Measurements from ENCODE around the gene GOLGA8J. TPM values are rescaled to one million over a fixed set of nuclear protein-coding genes. Genes with fewer than 3 reads are reported as not detected.
A peak's percentile ranks its signal among the peaks of the same experiment; 100 is the strongest.
"Not testable (repeated sequence)": the region's sequence is repeated elsewhere in the genome, so short reads cannot be mapped to it uniquely, and the experiment has no call there.

The GOLGA8J gene
- total RNA-seq, 1 experiment from 2014 or later = not detected

DNA sequence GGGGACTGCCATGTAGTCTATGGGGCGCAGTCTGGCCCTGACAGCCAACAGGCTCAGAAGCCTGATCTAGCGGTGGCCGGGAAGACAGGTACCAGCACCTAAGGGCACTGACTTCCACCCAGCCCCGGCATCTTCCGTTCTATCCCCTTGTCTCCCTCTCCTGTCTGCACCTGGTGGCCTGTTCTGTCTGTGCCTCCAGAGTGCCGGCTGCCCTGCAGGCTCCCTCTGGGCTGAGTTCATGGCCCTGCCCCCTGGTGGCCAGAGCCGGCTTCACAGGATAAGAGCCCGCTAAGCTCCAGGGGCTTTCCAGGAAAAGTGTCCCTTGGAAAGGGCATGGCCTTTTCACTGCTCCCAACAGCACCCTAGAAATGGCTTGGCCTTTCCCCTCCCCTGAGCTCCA is 15.1 kb downstream of the GOLGA8J start:
- H3K27me3 ChIP-seq (ENCODE audit: insufficient read depth, low read length); CTCF ChIA-PET; H3K9ac ChIP-seq (ENCODE audit: low read length); H3K9me3 ChIP-seq (ENCODE audit: control insufficient read depth in 1 of 2, insufficient read depth in 1 of 2, low read depth in 1 of 2, low read length in 2 of 2); H3K27ac ChIP-seq (ENCODE audit: low read depth, low read length); H3K36me3 ChIP-seq (ENCODE audit: control insufficient read depth in 1 of 2, insufficient read depth in 2 of 2, low read length in 2 of 2); H3K9me2 ChIP-seq (ENCODE audit: insufficient read depth); DNase-seq (ENCODE audit: low read depth, low spot score); POLR2A ChIA-PET; H2AFZ ChIP-seq (ENCODE audit: low read depth, low read length, poor library complexity, severe bottlenecking); RAD21 ChIA-PET (ENCODE audit: low non-redundant PET in 1 of 2, low total read pairs in 2 of 2, uncharacterized antibody in 2 of 2, unreplicated experiment in 2 of 2); H3K79me2 ChIP-seq (ENCODE audit: insufficient read depth, low read length); H3K4me2 ChIP-seq (ENCODE audit: low read length); H3K4me3 ChIP-seq (replicated peaks in 1 of 2; ENCODE audit: low read depth in 1 of 2, low read length in 2 of 2); H4K20me1 ChIP-seq (ENCODE audit: insufficient read depth); BruUV-seq (replicated peaks); intact Hi-C loops (cut with micrococcal nuclease); H3K4me1 ChIP-seq (ENCODE audit: control insufficient read depth in 1 of 2, insufficient read depth in 2 of 2, low read length in 2 of 2): not testable (repeated sequence)
- peak; percentile 90 for ATAC-seq

DNA sequence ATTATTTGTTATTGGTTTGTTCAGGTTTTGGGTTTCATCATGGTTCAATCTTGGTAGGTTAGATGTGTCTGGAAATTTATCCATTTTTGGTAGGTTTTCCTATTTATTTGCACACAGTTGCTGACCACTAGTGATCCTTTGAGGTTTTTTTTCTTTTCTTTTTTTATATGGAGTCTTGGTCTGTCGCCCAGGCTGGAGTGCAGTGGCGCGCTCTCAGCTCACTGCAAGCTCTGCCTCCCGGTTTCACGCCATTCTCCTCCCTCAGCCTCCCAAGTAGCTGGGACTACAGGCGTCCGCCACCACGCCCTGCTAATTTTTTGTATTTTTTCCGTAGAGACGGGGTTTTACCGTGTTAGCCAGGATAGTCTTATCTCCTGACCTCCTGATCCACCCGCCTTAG is 20.1 kb downstream of the GOLGA8J start:
- H4K20me1 ChIP-seq (ENCODE audit: insufficient read depth); CTCF ChIA-PET; intact Hi-C loops (cut with micrococcal nuclease); H3K4me1 ChIP-seq (ENCODE audit: control insufficient read depth in 1 of 2, insufficient read depth in 2 of 2, low read length in 2 of 2); DNase-seq (ENCODE audit: low read depth, low spot score); H3K27me3 ChIP-seq (ENCODE audit: insufficient read depth, low read length); H3K4me3 ChIP-seq (replicated peaks in 1 of 2; ENCODE audit: low read depth in 1 of 2, low read length in 2 of 2); H3K9ac ChIP-seq (ENCODE audit: low read length); RAD21 ChIA-PET (ENCODE audit: low non-redundant PET in 1 of 2, low total read pairs in 2 of 2, uncharacterized antibody in 2 of 2, unreplicated experiment in 2 of 2); ATAC-seq; H3K4me2 ChIP-seq (ENCODE audit: low read length); H3K79me2 ChIP-seq (ENCODE audit: insufficient read depth, low read length); H3K27ac ChIP-seq (ENCODE audit: low read depth, low read length); H3K36me3 ChIP-seq (ENCODE audit: control insufficient read depth in 1 of 2, insufficient read depth in 2 of 2, low read length in 2 of 2); H2AFZ ChIP-seq (ENCODE audit: low read depth, low read length, poor library complexity, severe bottlenecking); POLR2A ChIA-PET; H3K9me3 ChIP-seq (ENCODE audit: control insufficient read depth in 1 of 2, insufficient read depth in 1 of 2, low read depth in 1 of 2, low read length in 2 of 2); BruUV-seq (replicated peaks); H3K9me2 ChIP-seq (ENCODE audit: insufficient read depth): not testable (repeated sequence)

DNA sequence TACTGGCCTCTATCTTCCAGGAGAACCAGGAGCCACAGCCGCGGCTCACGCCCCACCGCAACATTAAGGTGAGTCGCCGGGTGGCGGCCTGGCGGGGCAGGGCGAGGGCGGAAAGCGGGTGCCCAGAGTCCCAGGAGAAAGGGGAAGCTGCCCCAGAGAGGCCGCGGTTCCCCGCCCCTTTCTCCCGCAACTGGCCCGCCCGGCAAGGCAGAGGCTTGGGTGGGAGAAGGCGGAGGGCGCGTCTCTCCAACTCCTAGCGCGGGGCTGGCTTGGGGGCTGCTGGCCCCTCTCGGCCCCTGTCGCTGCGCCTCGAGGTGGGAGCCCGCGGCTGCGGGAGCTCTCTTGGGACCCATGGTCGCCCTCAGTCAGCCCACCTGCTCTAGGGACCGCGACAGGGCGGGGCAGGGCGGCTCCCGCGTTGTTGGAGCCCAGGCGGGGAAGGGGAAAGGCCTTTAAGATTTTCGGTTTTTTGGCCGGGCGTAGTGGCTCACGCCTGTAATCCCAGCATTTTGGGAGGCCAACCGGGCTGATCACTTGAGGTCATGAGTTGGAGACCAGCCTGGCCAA is 21.3 kb downstream of the GOLGA8J start:
- H3K4me3 ChIP-seq (replicated peaks in 1 of 2; ENCODE audit: low read depth in 1 of 2, low read length in 2 of 2); H2AFZ ChIP-seq (ENCODE audit: low read depth, low read length, poor library complexity, severe bottlenecking); H3K9ac ChIP-seq (ENCODE audit: low read length): not testable (repeated sequence)

GRCh38 chr15:30110591-30110990 is 27.8 kb downstream of the GOLGA8J start:
- H3K79me2 ChIP-seq (ENCODE audit: insufficient read depth, low read length); H3K4me2 ChIP-seq (ENCODE audit: low read length); POLR2A ChIA-PET; H3K36me3 ChIP-seq (ENCODE audit: control insufficient read depth in 1 of 2, insufficient read depth in 2 of 2, low read length in 2 of 2); H3K9me2 ChIP-seq (ENCODE audit: insufficient read depth); BruUV-seq (replicated peaks); H2AFZ ChIP-seq (ENCODE audit: low read depth, low read length, poor library complexity, severe bottlenecking); H4K20me1 ChIP-seq (ENCODE audit: insufficient read depth); H3K9me3 ChIP-seq (ENCODE audit: control insufficient read depth in 1 of 2, insufficient read depth in 1 of 2, low read depth in 1 of 2, low read length in 2 of 2); H3K4me3 ChIP-seq (replicated peaks in 1 of 2; ENCODE audit: low read depth in 1 of 2, low read length in 2 of 2); ATAC-seq; intact Hi-C loops (cut with micrococcal nuclease); H3K27ac ChIP-seq (ENCODE audit: low read depth, low read length); H3K9ac ChIP-seq (ENCODE audit: low read length); RAD21 ChIA-PET (ENCODE audit: low non-redundant PET in 1 of 2, low total read pairs in 2 of 2, uncharacterized antibody in 2 of 2, unreplicated experiment in 2 of 2); CTCF ChIA-PET; DNase-seq (ENCODE audit: low read depth, low spot score); H3K4me1 ChIP-seq (ENCODE audit: control insufficient read depth in 1 of 2, insufficient read depth in 2 of 2, low read length in 2 of 2); H3K27me3 ChIP-seq (ENCODE audit: insufficient read depth, low read length): not testable (repeated sequence)

More for the DNA sequence above, 21.3 kb downstream of the GOLGA8J start:
- H3K79me2 ChIP-seq (ENCODE audit: insufficient read depth, low read length); H3K9me3 ChIP-seq (ENCODE audit: control insufficient read depth in 1 of 2, insufficient read depth in 1 of 2, low read depth in 1 of 2, low read length in 2 of 2); H3K27me3 ChIP-seq (ENCODE audit: insufficient read depth, low read length); BruUV-seq (replicated peaks); RAD21 ChIA-PET (ENCODE audit: low non-redundant PET in 1 of 2, low total read pairs in 2 of 2, uncharacterized antibody in 2 of 2, unreplicated experiment in 2 of 2); H3K36me3 ChIP-seq (ENCODE audit: control insufficient read depth in 1 of 2, insufficient read depth in 2 of 2, low read length in 2 of 2); CTCF ChIA-PET; H3K27ac ChIP-seq (ENCODE audit: low read depth, low read length); H3K4me2 ChIP-seq (ENCODE audit: low read length); H3K4me1 ChIP-seq (ENCODE audit: control insufficient read depth in 1 of 2, insufficient read depth in 2 of 2, low read length in 2 of 2); POLR2A ChIA-PET; DNase-seq (ENCODE audit: low read depth, low spot score); intact Hi-C loops (cut with micrococcal nuclease); H3K9me2 ChIP-seq (ENCODE audit: insufficient read depth); H4K20me1 ChIP-seq (ENCODE audit: insufficient read depth): not testable (repeated sequence)
- ATAC-seq = peak; percentile 82

DNA sequence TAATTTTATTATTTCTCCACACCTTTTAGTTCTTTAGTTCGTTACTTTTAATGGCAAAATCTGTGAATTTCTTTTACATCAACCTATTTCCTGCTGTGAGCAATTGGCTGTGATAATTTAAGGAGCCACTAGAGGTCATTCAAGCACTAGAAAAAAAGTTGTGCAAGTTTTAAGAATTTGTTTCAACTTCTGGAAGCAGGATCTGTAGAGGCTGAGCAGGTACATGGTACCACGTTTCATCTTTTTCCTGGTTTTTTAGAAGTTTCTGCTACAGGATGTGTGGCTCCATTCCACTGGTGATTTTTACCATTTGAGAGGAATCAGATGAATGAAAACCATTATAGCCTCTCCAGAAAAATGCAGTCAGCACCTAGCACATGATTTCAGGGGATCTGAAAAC is 47.3 kb downstream of the GOLGA8J start:
- intact Hi-C loops (cut with micrococcal nuclease); H3K4me2 ChIP-seq (ENCODE audit: low read length); POLR2A ChIA-PET; H2AFZ ChIP-seq (ENCODE audit: low read depth, low read length, poor library complexity, severe bottlenecking); H3K4me1 ChIP-seq (ENCODE audit: control insufficient read depth in 1 of 2, insufficient read depth in 2 of 2, low read length in 2 of 2); H3K9me2 ChIP-seq (ENCODE audit: insufficient read depth); ATAC-seq; H3K27me3 ChIP-seq (ENCODE audit: insufficient read depth, low read length); CTCF ChIA-PET; RAD21 ChIA-PET (ENCODE audit: low non-redundant PET in 1 of 2, low total read pairs in 2 of 2, uncharacterized antibody in 2 of 2, unreplicated experiment in 2 of 2); H4K20me1 ChIP-seq (ENCODE audit: insufficient read depth); DNase-seq (ENCODE audit: low read depth, low spot score); H3K9ac ChIP-seq (ENCODE audit: low read length); H3K27ac ChIP-seq (ENCODE audit: low read depth, low read length); H3K9me3 ChIP-seq (ENCODE audit: control insufficient read depth in 1 of 2, insufficient read depth in 1 of 2, low read depth in 1 of 2, low read length in 2 of 2); H3K79me2 ChIP-seq (ENCODE audit: insufficient read depth, low read length); BruUV-seq (replicated peaks); H3K36me3 ChIP-seq (ENCODE audit: control insufficient read depth in 1 of 2, insufficient read depth in 2 of 2, low read length in 2 of 2); H3K4me3 ChIP-seq (replicated peaks in 1 of 2; ENCODE audit: low read depth in 1 of 2, low read length in 2 of 2): not testable (repeated sequence)

Data from HCT116 (cell line).